ENCODE results near the gene COA7.
"Not testable (repeated sequence)": the region's sequence is repeated elsewhere in the genome, so short reads cannot be mapped to it uniquely, and the experiment has no call there.

Gene COA7

DNA sequence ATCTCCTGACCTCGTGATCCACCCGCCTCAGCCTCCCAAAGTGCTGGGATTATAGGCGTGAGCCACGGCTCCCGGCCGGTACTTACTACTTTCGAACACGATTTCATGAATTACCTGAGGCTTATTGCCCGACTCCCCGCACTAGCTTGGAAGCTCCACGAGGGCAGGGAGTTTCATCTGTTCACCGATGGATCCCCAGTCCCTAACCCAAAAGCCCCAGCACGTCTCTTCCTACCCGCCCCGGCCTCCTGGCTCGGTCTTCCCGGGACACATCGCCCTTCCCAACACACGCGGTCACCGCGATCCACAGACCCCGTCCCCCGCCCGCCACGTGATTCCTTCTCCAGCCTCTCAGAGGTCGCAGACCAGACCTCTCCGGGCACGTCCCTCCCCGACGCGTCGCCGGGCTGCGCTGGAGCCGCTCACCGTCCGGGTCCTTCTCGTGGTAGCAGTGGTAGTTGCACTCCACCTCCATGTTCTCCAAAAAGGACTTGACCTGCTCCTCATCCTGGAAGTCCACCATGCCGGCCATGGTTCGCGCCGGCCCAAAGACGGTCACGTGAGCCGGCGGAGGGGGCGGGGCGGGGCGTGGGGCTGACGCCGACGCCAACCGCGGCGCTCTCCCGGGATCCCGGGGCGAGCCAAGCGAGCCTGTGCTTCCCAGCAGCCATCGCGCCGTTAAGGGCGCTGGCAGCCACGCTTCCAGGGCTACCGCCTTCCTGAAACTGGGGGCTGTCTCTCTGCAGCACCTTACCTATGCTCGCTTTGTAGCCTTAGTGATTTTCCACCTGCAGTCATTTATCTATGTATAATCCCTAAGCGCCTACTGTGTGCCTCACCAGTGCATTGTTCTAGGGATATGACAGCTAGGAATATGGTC, at the start of gene COA7:
TSS of gene COA7 (minus strand) at position 553 of the 880 bp plus-strand sequence. CDS start at position 532, 21 bp downstream.
- peak; percentile 90 for DNase-seq (ENCODE audit: low spot score)

GRCh38 chr1:52747450-52747849, 49.3 kb upstream of the COA7 start:
- no peak for DNase-seq (ENCODE audit: low spot score)

- no peak for DNase-seq (ENCODE audit: low spot score)
Measured at GRCh38 chr1:52746189-52746588, 48.0 kb upstream of the COA7 start.

DNA sequence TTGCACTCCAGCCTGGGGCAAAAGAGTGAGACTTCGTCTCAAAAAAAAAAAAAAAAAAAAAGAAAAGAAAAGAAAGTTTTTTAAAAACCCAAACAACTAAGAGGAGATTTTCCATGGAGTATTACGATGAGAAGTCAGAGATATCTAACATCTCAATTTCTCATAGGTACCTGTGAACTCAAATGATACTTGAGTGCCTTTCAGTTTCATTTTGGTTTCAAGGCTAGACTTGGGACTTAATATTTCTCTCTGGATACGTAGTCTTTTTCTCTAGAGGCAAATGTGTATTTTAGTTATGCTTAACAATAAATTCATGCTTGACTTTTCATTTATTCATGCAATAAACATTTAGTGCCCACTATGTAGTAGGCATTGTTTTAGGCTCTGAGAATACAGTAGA, 43.1 kb upstream of the COA7 start:
- DNase-seq (ENCODE audit: low spot score): no peak

DNA sequence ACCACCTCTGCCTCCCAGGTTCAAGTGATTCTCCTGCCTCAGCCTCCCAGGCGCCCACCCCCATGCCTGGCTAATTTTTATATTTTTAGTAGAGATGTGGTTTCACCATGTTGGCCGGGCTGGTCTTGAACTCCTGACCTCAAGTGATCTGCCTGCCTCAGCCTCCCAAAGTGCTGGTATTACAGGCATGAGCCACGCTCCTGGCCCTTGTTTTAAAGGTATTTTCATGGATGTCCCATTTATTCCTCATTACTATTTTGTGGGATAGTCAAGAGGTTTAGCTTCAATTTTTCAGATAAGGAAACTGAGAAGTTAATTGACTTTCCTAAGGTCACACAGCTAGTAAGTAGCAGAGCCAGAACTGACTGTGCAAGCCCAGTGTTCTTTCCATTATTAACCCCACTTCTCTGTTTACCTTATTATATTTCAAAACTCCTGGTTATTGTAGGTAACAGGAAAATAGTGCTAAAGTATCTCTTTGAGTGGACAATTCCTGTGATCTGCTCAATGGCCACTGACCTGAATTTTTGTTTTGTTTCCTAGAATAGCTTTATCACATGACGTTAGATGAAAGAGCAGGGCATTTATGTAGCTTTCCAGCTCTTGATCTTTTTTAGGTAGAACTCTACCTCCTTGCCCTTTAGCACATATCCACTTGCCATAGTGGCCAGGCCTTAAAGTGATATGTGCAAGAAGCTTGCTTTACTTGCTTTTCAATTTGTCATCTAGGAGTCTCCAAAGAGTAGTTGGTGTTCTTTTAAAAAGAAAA, 41.7 kb upstream of the COA7 start:
- no peak for DNase-seq (ENCODE audit: low spot score)

DNA sequence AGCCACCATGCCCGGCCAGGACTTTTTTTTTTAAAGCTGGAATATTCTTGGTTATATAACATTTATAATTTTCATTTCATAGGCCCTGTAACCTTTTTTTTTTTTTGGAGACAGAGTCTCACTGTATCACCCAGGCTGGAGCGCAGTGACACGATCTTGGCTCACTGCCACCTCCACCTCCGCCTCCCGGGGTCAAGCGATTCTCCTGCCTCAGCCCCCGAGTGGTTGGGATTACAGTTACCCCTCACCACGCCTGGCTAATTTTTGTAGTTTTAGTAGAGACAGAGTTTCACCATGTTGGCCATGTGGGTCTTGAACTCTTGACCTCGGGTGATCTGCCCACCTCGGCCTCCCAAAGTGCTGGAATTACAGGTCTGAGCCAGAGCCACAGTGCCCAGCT, 40.7 kb upstream of the COA7 start:
- DNase-seq (ENCODE audit: low spot score): no peak

GRCh38 chr1:52738148-52738547, 40.0 kb upstream of the COA7 start:
- no peak for DNase-seq (ENCODE audit: low spot score)

GRCh38 chr1:52735371-52735770, 37.2 kb upstream of the COA7 start:
- DNase-seq (ENCODE audit: low spot score): not testable (repeated sequence)

GRCh38 chr1:52733368-52733767, 35.2 kb upstream of the COA7 start:
- DNase-seq (ENCODE audit: low spot score): no peak

DNA sequence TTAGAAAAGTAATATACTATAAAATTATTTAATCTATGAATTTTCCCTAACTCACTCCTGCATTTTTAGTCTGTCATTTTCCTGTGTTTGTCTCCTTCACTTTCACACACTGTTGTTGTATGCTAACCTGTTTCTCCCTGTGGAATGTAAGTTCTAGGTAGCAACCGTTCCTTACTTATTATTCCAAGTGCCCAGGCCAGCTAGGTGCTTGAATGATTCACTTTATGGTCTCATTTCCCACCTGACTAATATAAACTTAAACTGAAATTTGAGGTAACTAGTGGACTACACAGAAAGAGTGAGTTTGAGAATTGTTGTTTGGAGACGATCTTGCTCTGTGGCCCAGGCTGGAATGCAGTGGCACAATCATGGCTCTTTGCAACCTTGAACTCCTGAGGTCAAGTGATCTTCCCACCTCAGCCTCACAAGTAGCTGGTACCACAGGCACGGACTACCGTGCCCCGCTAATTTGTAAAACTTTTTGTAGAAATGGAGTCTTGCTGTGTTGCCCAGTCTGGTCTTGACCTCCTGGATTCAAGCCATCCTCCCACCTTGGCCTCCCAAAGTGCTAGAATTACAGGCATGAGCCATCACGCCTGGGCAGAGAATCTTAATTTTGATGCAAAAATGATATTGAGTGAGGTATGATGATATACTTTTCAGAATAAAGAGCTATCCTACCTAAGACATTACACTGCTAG, 30.0 kb upstream of the COA7 start:
- DNase-seq (ENCODE audit: low spot score): no peak

GRCh38 chr1:52727114-52727586, 29.0 kb upstream of the COA7 start:
- peak; percentile 64 for DNase-seq (ENCODE audit: low spot score)

- peak; percentile 98 for DNase-seq (ENCODE audit: low spot score)
Measured at GRCh38 chr1:52726265-52727113, 28.3 kb upstream of the COA7 start, which contains the start of gene ZYG11B. Gene ZYG11B, plus strand, starts transcription at chr1:52726453. Its CDS starts 201 bp downstream, at chr1:52726654.

- DNase-seq (ENCODE audit: low spot score): no peak
Measured at GRCh38 chr1:52725903-52726264, 27.7 kb upstream of the COA7 start.

- DNase-seq (ENCODE audit: low spot score): no peak
Measured at GRCh38 chr1:52723260-52723659, 25.1 kb upstream of the COA7 start.

- not testable (repeated sequence) for DNase-seq (ENCODE audit: low spot score)
Measured at GRCh38 chr1:52715296-52715695, 17.1 kb upstream of the COA7 start.

GRCh38 chr1:52713590-52713989, 15.4 kb upstream of the COA7 start:
- DNase-seq (ENCODE audit: low spot score): no peak

DNA sequence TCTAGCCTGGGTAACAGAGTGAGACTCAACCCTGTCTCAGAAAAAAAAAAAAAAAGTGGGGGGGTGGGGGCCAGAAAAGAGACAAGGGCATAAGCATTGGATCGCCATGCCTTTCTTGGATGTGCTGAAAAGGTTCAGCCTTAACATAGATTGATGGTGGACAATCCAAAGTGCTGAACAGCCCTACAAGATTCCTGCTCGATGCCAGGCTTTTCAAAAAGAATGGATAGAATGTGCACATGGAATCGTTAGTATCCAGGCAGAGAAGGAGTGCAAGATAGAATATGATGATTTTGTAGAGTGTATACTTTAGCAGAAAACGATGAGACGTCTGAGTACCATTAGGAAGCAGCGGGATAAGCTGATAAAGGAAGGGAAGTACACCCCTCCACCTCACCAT, 10.9 kb upstream of the COA7 start:
- DNase-seq (ENCODE audit: low spot score): no peak

DNA sequence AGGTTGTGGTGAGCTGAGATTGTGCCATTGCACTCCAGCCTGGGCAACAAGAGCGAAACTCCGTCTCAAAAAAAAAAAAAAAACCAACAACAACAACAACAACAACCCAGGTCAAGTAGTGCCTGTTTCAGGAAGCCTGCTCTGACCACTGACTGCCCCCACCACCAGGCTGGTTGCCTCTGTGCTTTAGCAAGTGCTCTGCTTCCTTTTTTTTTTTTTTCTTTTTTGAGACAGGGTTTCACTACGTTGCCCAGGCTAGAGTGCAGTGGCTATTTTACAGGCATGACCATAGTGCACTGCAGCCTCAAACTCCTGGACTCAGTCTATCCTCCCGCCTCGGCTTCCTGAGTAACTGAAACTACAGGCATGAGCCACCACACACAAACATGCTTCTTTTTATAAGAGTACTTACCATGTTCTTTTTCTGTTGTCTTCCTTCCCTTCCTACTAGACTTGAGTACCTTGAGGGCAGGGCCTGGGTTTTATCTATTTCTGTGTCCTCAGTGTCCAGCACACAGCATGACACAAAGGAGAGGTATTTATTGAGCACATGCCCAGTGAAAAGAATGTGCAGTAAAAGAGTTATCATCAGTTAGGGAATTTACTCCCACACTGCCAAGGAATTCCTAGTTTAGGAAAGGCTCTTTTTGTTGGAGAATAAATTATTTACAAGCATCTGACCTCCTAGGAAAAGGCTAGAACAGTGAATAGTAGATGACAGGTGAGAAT, 9.9 kb upstream of the COA7 start:
- DNase-seq (ENCODE audit: low spot score): no peak

- DNase-seq (ENCODE audit: low spot score): no peak
Measured at GRCh38 chr1:52706941-52707926, 9.1 kb upstream of the COA7 start.

Measured in left forelimb (tissue), 1 donor.